ENCODE measurements around the gene DGKD. TPM values are rescaled to one million over a fixed set of nuclear protein-coding genes. Genes with fewer than 3 reads are reported as not detected.
A peak's percentile ranks its signal among the peaks of the same experiment; 100 is the strongest.

Gene DGKD
- total RNA-seq, 1 donor from 2014 or later: 86.7 TPM

- DNase-seq: no peak
- intact Hi-C loops (cut with DNase I): no loop called here
- H3K4me3 ChIP-seq: no peak overlapping the region
Measured at GRCh38 chr2:233460726-233461441, 106.6 kb downstream of the DGKD start.

GRCh38 chr2:233461481-233461891 lies 107.2 kb downstream of the DGKD start:
- Histone ChIP-seq H3K9me3 (no peaks in the 10 kb centered on the region), H3K27ac (no peak overlapping the region), H3K36me3 (peaks cover 85% of the 10 kb centered on the region), H3K4me1 (no peaks in the 10 kb centered on the region), H3K4me3 (no peak overlapping the region), H3K27me3 (no peaks in the 10 kb centered on the region)
- ATAC-seq: no peak
- no peak for DNase-seq
- no peak for TF ChIP-seq CTCF (IDR thresholded peaks at IDR 0.05)
- intact Hi-C loops (cut with DNase I): no loop called here

More at GRCh38 chr2:233460726-233461441, 106.6 kb downstream of the DGKD start:
- Histone ChIP-seq H3K4me1 (no peaks in the 10 kb centered on the region), H3K9me3 (no peaks in the 10 kb centered on the region), H3K27ac (no peak overlapping the region), H3K36me3 (peaks cover 89% of the 10 kb centered on the region), H3K27me3 (no peaks in the 10 kb centered on the region)
- ATAC-seq: no peak
- TF ChIP-seq CTCF (IDR thresholded peaks at IDR 0.05): no peak

GRCh38 chr2:233462202-233462785 lies 108.0 kb downstream of the DGKD start:
- no peaks in the 10 kb centered on the region for H3K27me3 ChIP-seq
- TF ChIP-seq CTCF (IDR thresholded peaks at IDR 0.05): no peak
- intact Hi-C loops (cut with DNase I): no loop called here
- H3K4me1 ChIP-seq: no peaks in the 10 kb centered on the region
- no peak for ATAC-seq
- no peak overlapping the region for H3K4me3 ChIP-seq
- no peak overlapping the region for H3K27ac ChIP-seq
- no peak for DNase-seq
- peaks cover 85% of the 10 kb centered on the region for H3K36me3 ChIP-seq
- H3K9me3 ChIP-seq: no peaks in the 10 kb centered on the region

- peaks cover 85% of the 10 kb centered on the region for H3K36me3 ChIP-seq
- H3K4me1 ChIP-seq: no peaks in the 10 kb centered on the region
- H3K27ac ChIP-seq: no peak overlapping the region
- intact Hi-C loops (cut with DNase I): no loop called here
- H3K9me3 ChIP-seq: no peaks in the 10 kb centered on the region
- DNase-seq: no peak
- no peak for ATAC-seq
- H3K4me3 ChIP-seq: no peak overlapping the region
- TF ChIP-seq CTCF (IDR thresholded peaks at IDR 0.05): no peak
- no peaks in the 10 kb centered on the region for H3K27me3 ChIP-seq
Measured at GRCh38 chr2:233462826-233463470, 108.7 kb downstream of the DGKD start.

- intact Hi-C loops (cut with DNase I): no loop called here
- TF ChIP-seq CTCF (IDR thresholded peaks at IDR 0.05): no peak
- no peaks in the 10 kb centered on the region for H3K27me3 ChIP-seq
- peak overlapping the region; percentile 21 for H3K4me3 ChIP-seq
- DNase-seq (no peak), ATAC-seq (no peak)
- H3K4me1 ChIP-seq: no peaks in the 10 kb centered on the region
- peak overlapping the region; percentile 81 for H3K27ac ChIP-seq
- no peaks in the 10 kb centered on the region for H3K9me3 ChIP-seq
- peaks cover 85% of the 10 kb centered on the region for H3K36me3 ChIP-seq
Measured at GRCh38 chr2:233463586-233463985, 109.3 kb downstream of the DGKD start.
